ENCODE measurements around the gene IRF2.
"Not testable (repeated sequence)": the region's sequence is repeated elsewhere in the genome, so short reads cannot be mapped to it uniquely, and the experiment has no call there.

IRF2 gene

GRCh38 chr4:184359888-184360287 is 114.5 kb downstream of the IRF2 start:
- no peak for DNase-seq

- no peak for DNase-seq
Measured at GRCh38 chr4:184358521-184359232, 115.7 kb downstream of the IRF2 start.

- DNase-seq = no peak
Measured at GRCh38 chr4:184357772-184358171, 116.6 kb downstream of the IRF2 start.

GRCh38 chr4:184357165-184357564 is 117.2 kb downstream of the IRF2 start:
- no peak for DNase-seq

- no peak for DNase-seq
Measured at GRCh38 chr4:184356366-184356765, 118.0 kb downstream of the IRF2 start.

GRCh38 chr4:184355857-184356256 is 118.5 kb downstream of the IRF2 start:
- no peak for DNase-seq

- DNase-seq = no peak
Measured at GRCh38 chr4:184355111-184355604, 119.2 kb downstream of the IRF2 start.

- no peak for DNase-seq
Measured at GRCh38 chr4:184352891-184353290, 121.5 kb downstream of the IRF2 start.

GRCh38 chr4:184351560-184352451 is 122.5 kb downstream of the IRF2 start:
- no peak for DNase-seq

GRCh38 chr4:184350964-184351363 is 123.4 kb downstream of the IRF2 start:
- DNase-seq = no peak

GRCh38 chr4:184350213-184350817 is 124.0 kb downstream of the IRF2 start:
- DNase-seq = no peak

- no peak for DNase-seq
Measured at GRCh38 chr4:184349283-184350039, 124.9 kb downstream of the IRF2 start.

GRCh38 chr4:184348311-184349233 is 125.8 kb downstream of the IRF2 start:
- no peak for DNase-seq

- DNase-seq = no peak
Measured at GRCh38 chr4:184347251-184348239, 126.8 kb downstream of the IRF2 start.

GRCh38 chr4:184346682-184347081 is 127.7 kb downstream of the IRF2 start:
- DNase-seq = no peak

GRCh38 chr4:184346273-184346672 is 128.1 kb downstream of the IRF2 start:
- DNase-seq = not testable (repeated sequence)

GRCh38 chr4:184345573-184345922 is 128.8 kb downstream of the IRF2 start:
- no peak for DNase-seq

GRCh38 chr4:184344899-184345572 is 129.3 kb downstream of the IRF2 start:
- DNase-seq = no peak

- no peak for DNase-seq
Measured at GRCh38 chr4:184344435-184344834, 129.9 kb downstream of the IRF2 start.
